Skeletal muscle cell (primary cell): ENCODE measurements around the gene NKX2-1.
"Not testable (repeated sequence)": the region's sequence is repeated elsewhere in the genome, so short reads cannot be mapped to it uniquely, and the experiment has no call there.

Source experiments
- DNase-seq: peaks from one replicate; pipeline ENCODE4 v3.0.0-alpha.2; 2010; ENCODE audit warnings: low read depth
- H3K4me3 ChIP-seq: 2 replicates; pipeline ENCODE4 v1.5.1; 2011; ENCODE audit warnings: low read depth, mild to moderate bottlenecking, control low read depth, low read length, moderate library complexity

NKX2-1 gene

DNA sequence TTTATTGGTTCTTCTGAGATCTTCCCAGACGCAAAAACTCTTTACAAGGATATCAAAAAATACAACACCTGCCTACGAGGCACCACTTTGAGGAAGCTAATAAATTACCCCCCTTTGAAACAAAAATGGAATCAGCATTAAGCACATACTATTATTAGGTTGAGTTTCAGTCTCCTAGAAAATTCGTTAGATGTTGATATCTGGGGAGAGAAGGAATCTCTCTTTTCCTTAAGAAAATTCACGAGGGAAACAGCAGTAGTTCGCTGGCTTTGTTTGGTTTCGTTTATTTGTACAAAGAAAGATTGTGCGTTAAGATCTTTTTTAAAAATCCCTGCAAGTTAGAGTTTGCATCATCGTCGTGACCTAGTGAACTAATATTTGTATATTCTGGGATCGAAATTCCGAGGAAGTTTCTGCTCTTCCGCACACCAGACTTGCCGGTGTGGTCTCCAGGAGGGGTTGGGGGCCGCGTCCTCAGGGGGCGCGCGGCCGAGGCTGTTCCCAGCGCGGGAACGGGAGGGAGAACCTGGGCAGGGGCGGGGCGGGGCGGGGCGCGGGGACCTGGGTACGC is 12.1 kb downstream of the NKX2-1 start:
- no peak overlapping the region for H3K4me3 ChIP-seq
- no peak for DNase-seq

- no peak for DNase-seq
- H3K4me3 ChIP-seq, result no peak overlapping the region
These were observed 13.1 kb downstream of the NKX2-1 start for GRCh38 chr14:36506732-36507614.

DNA sequence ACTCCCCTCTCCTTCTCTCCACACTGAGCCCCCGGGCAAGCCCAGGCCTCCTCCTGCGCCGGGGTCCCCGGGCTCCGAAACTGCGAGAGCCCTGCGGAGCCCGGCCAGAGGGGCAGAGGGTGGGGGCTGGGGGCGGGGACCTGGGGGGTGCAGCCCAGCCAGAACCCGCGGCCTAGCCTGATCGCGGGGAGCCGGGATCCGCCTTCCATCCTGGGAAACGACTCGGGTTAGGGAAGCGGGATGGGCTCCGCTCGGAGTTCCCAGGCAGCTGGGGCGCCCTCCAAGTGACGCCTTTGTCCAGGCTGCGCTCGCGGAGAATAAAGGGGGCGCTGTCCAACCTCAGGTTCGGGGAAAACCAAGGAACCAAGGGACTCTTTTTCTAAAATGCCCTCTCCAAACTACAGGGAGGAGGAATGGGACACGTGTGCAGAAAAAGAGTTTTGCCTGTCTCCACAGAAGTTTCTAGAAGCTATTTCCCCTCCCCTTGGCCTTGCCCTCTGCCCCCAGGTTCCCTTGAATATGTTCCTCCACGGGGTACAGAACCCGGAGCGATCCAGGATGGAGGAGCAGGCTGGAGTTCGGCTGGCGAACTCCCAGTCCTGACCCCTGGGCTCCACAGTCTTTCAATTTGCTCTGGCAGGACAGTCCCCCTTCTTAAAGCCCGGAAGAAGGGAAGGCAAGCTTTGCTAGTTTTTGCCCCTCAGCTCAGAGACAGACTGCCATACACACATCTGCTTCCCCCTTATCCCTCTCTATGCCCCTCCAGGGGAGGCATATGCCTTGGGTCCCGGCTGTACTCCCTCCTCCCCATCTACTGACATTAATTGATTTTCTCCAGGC is 13.9 kb downstream of the NKX2-1 start:
- H3K4me3 ChIP-seq, result no peak overlapping the region
- DNase-seq, result no peak

- H3K4me3 ChIP-seq, result no peak overlapping the region
- DNase-seq, result no peak
These were observed 14.7 kb downstream of the NKX2-1 start for GRCh38 chr14:36505181-36505815.

GRCh38 chr14:36504771-36505175 is 15.3 kb downstream of the NKX2-1 start:
- DNase-seq, result no peak
- H3K4me3 ChIP-seq, result no peak overlapping the region

- no peak for DNase-seq
- no peak overlapping the region for H3K4me3 ChIP-seq
These were observed 16.0 kb downstream of the NKX2-1 start for GRCh38 chr14:36503771-36504741.

DNA sequence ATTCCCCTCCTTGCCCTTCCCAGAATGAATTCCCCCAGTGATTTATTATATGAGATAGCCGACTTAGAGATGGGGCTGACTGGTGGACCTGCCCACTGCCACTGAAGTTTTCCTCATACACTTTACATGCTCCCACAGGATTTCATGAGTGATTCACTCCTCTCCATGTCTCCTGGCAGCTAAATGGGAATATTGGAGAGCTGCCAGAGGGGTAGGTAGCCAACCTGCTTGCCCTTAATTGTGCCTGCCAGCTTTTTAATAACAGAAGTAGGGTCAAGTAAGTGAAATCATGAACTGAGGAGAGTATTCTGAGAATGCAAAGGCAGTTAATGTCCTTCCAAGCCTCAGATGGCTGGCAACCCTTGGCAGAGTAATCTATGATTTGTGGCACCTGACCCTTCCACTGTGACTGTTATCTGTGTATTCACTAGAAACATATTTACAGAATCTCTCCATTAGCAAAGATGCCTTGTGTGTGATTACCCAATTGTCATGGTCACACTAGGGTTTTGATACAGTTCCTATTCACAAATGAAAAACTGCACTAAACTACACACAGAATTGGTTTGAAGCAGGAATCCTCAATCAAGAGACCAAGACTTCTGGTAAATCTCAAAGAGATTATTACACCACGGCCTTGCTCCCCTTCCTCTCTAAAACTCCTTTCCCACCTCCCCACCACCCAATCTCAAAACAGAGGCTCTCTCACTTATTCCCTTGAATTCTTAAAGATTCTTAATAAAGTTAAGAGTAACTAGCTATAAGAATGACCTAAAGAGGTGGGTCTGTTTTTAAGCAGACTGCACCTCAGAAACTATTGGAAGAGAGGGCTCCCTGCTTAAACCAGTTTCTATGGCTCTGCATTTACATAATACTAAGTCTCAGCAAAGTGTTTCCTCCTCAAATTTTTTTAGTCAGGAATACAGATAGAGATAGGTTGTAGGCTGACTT is 17.2 kb downstream of the NKX2-1 start:
- DNase-seq, result no peak
- no peak overlapping the region for H3K4me3 ChIP-seq

- H3K4me3 ChIP-seq, result no peak overlapping the region
- no peak for DNase-seq
These were observed 21.1 kb downstream of the NKX2-1 start for GRCh38 chr14:36498938-36499337.

DNA sequence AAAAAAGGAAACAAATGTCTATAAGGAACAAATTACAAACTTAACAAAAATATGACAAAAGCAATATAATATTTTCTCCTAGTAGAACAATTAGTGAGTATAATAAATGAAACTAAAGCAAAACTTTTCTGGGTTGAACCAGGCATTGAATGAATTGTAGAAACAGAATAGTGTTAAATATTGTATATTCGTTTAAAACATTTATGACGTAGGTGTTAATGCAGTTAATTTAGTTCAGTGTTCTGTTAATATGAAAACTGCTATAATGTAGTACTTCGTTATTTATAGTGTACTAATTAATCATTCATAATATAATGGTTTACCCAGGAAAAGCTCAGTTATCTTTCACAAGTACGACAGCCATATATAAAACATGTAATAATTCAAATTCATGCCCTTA is 23.7 kb downstream of the NKX2-1 start:
- no peak for DNase-seq
- H3K4me3 ChIP-seq, result no peak overlapping the region

DNA sequence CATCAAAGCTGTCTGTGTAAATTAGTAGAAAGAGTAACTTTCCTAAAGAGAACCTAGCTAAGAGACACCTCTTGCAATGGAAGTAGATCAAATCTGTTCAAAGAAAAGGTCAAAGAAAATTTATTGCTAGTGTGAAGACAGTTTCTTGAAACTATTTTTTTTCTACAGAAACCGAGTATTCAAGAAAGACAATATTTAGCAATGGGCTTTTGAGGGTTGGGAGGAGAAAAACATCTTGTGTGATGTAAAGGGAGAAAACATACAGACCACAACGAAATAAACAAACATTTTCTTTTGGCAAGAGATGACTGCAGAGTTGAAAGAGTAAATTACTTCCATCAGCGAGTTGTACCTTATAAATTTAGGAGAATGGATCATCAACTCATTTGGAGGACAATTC is 24.4 kb downstream of the NKX2-1 start:
- H3K4me3 ChIP-seq, result no peak overlapping the region
- DNase-seq, result no peak

DNA sequence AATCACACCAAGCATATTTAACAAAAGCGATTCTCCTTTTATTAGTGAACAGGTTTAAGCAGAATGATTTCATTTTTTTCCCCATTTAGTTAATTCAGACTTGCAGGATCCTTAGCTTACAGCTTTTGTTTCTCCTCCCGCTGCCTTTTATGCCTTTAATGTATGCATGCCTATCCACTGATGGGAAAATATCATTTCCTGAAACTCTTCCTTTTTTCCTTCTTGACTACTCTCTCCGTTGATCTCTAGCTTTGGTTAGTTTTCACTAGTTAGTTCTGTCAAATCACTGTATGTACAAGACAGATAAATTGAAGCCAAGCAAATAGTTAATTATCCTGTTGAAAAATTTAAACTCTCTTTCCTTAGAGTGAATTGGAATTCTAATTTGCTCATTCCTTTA is 26.3 kb downstream of the NKX2-1 start:
- DNase-seq, result no peak
- H3K4me3 ChIP-seq, result no peak overlapping the region

DNA sequence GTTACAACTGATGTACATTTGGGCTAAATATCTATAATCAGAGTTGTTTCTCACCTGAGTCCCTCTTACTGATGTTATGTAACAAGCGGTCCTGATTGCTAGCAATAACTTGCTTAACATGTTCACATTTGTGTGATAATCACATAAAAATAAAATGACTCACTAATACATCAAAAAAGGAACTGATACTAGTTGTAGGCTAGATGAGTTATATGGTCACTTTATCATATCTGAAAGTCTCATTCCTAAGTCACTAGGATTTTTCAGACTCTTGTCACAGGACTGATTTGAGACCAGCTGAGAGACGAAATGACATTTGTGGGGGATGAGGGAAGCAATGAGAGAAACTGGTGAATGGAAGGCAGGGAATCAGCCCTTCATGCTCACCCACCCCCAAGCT is 34.3 kb downstream of the NKX2-1 start:
- DNase-seq, result no peak
- no peak overlapping the region for H3K4me3 ChIP-seq

DNA sequence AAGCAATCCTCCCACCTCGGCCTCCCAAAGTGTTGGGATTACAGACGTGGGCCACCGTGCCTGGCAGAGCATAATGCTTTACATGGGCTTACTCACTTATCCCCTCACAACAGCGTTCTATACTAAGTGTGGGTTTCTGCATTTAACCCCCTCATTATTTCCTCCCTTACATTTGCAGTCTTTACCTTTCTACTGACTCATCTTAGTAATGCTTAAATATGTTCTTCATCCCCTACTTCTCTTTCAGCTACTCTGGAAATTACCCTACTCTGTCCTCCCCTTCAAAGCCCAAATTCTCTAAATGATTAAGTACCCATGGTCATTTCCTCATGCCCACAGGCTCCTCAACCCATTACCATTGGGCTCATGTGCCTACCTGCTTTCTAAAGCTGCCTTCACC is 40.7 kb downstream of the NKX2-1 start:
- H3K4me3 ChIP-seq, result no peak overlapping the region
- DNase-seq, result no peak

GRCh38 chr14:36478782-36479181 is 41.2 kb downstream of the NKX2-1 start:
- DNase-seq, result no peak

GRCh38 chr14:36477266-36477665 is 42.8 kb downstream of the NKX2-1 start:
- DNase-seq, result no peak
- H3K4me3 ChIP-seq, result no peak overlapping the region

More at GRCh38 chr14:36478782-36479181, 41.2 kb downstream of the NKX2-1 start:
- H3K4me3 ChIP-seq, result no peak overlapping the region

DNA sequence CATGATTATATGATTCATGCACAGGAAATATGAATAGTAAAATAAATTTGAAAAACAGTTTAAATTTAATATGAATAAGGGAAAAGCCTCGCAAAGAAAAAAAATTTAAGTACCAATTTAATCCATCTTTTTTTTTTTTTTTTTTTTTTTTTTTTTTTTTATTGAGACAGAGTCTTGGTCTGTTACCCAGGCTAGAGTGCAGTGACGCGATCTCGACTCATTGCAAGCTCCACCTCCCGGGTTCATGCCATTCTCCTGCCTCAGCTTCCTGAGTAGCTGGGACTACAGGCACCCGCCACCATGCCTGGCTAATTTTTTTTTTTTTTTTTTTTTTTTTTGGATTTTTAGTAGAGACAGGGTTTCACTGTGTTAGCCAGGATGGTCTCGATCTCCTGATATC is 44.0 kb downstream of the NKX2-1 start:
- not testable (repeated sequence) for H3K4me3 ChIP-seq, DNase-seq

- DNase-seq, result no peak
- no peak overlapping the region for H3K4me3 ChIP-seq
These were observed 45.4 kb downstream of the NKX2-1 start for GRCh38 chr14:36474593-36474992.

DNA sequence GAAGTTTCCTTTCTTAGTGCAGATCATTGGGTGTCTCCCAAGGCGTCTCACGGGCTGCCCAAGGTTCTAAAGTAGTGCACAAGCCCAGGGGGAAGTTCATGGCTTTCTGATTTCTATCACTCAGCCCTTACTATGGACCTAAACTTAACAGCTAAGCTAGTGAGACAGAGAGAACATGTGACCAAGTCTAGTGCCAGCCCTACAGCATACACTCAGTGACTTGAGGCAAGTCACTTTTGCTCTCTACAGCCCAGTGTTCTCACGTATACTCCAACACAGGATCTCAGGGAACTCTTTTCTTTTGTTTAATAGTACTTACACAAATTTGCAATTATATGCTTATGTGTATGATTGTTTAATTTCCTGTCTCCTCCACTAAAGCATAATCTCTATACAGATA is 48.6 kb downstream of the NKX2-1 start:
- no peak overlapping the region for H3K4me3 ChIP-seq
- no peak for DNase-seq
